Spleen (tissue), 7 donors: ENCODE data around the gene ANKK1.

ENCODE experiments used
- CTCF ChIP-seq, 11 experiments: fragments of 200-600 bp in 7 of 11; fragments of 450-650 bp in 4 of 11; sonication (generic) in 4 of 11; IDR thresholded peaks in 8 of 11; conservative IDR thresholded peaks in 3 of 11; 1 replicate in 7 of 11; 2 replicates in 4 of 11; pipeline versions ENCODE4 v1.4.0 to v1.8.0; 2016 to 2021; ENCODE audit warnings: antibody characterized with exemption in 11 of 11, inconsistent platforms in 4 of 11, mild to moderate bottlenecking in 1 of 11
- POLR2A ChIP-seq, 3 donors: fragments of 450-650 bp; IDR thresholded peaks; one replicate each; pipeline ENCODE4 v1.5.1; 2017; ENCODE audit warnings: antibody characterized with exemption in 3 of 3, mild to moderate bottlenecking in 1 of 3
- POLR2AphosphoS5 ChIP-seq, 3 donors: sonication (generic); formaldehyde crosslinking; IDR thresholded peaks; one replicate each; pipeline ENCODE4 v1.5.1; 2017; ENCODE audit warnings: antibody characterized with exemption in 3 of 3
- donor health status: DM: no; HTN: no; CAD: no; lungs with moderate emphysema.
- donor health status: DM: no; HTN: no; CAD: no.
- donor health status: DM: no; HTN: no; CAD: no.

GRCh38 chr11:113384551-113384950, 3.0 kb upstream of the ANKK1 start:
- no peak for TF ChIP-seq CTCF (IDR thresholded peaks at IDR 0.05 in 8 of 11, conservative IDR thresholded peaks at IDR 0.05 in 3 of 11)
- no peak for TF ChIP-seq POLR2A (IDR thresholded peaks at IDR 0.05)
- TF ChIP-seq POLR2AphosphoS5 (IDR thresholded peaks at IDR 0.05): no peak
